Measurements from ENCODE around the gene BRD4. TPM values are rescaled to one million over a fixed set of nuclear protein-coding genes. Genes with fewer than 3 reads are reported as not detected.

Gene BRD4
- total and polyA plus RNA-seq, 2 experiments from 2014 or later, result 63.8 to 115 TPM

DNA sequence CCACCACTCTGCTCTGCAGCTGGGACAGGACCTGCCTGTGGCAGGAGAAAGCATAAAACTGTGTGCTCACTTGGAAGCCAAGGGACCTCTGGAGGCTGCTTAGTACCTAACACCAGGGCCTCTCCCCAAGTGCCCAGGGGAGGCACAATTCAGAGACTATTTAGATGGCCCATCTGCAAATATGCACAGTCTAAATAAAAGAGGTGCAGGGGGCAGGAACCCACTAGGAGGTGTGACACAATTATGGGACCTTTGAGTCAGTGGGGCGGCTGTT, 67.5 kb downstream of the BRD4 start:
- Histone ChIP-seq H4K20me1 (replicated peaks; ENCODE audit: insufficient read depth) (peaks cover 56% of the 10 kb centered on the region), H2AFZ (no peak overlapping the region), H3K27me3 (ENCODE audit: insufficient read depth) (no peaks in the 10 kb centered on the region), H3K4me2 (no peak overlapping the region), H3K27ac (ENCODE audit: low read depth) (no peak overlapping the region), H3K4me3 (no peak overlapping the region), H3K79me2 (replicated peaks; ENCODE audit: insufficient read depth) (peaks cover 68% of the 10 kb centered on the region), H3K4me1 (ENCODE audit: insufficient read depth) (no peaks in the 10 kb centered on the region), H3K36me3 (ENCODE audit: insufficient read depth) (peaks cover 28% of the 10 kb centered on the region), H3K9me2 (ENCODE audit: insufficient read depth) (no peaks in the 10 kb centered on the region), H3F3A (replicated peaks; ENCODE audit: low read depth) (peaks cover 35% of the 10 kb centered on the region; the same call in 1 of the 2 replicates)
- ATAC-seq, result no peak
- Mint-ChIP-seq H3K36me3 (ENCODE audit: low read depth) (peaks cover 84% of the 10 kb centered on the region), H3K4me3 (no peak overlapping the region), H3K27ac (no peak overlapping the region), H3K4me1 (no peaks in the 10 kb centered on the region), H3K27me3 (ENCODE audit: insufficient read depth, low read depth, poor library complexity) (peaks cover 14% of the 10 kb centered on the region), H3K9me3 (no peaks in the 10 kb centered on the region)
- TF ChIP-seq ETS1 (IDR thresholded peaks at IDR 0.05) (no peak), NANOG (IDR thresholded peaks at IDR 0.05; ENCODE audit: borderline replicate concordance) (no peak), CREB1 (CRISPR knock-in tag; IDR thresholded peaks at IDR 0.05; ENCODE audit: low read depth) (no peak), REST (IDR thresholded peaks at IDR 0.05; ENCODE audit: unreplicated experiment) (no peak), ZNF462 (CRISPR knock-in tag; IDR thresholded peaks at IDR 0.05) (no peak), CTCF (conservative IDR thresholded peaks at IDR 0.05; ENCODE audit: low read depth in 2 of 2) (no peak)
- DNase-seq (ENCODE audit: low spot score), result no peak
